ENCODE data around the gene FGF3. TPM values are rescaled to one million over a fixed set of nuclear protein-coding genes. Genes with fewer than 3 reads are reported as not detected.

Gene FGF3
- total RNA-seq, 1 donor from 2014 or later = not detected

- Mint-ChIP-seq H3K9me3 (no peaks in the 10 kb centered on the region), H3K27ac (ENCODE audit: unreplicated experiment) (no peak overlapping the region), H3K27me3 (ENCODE audit: low read depth) (no peaks in the 10 kb centered on the region), H3K4me1 (peaks cover 8% of the 10 kb centered on the region), H3K4me3 (no peak overlapping the region), H3K36me3 (ENCODE audit: low read depth) (no peaks in the 10 kb centered on the region)
- no peak for TF ChIP-seq CTCF (conservative IDR thresholded peaks at IDR 0.05)
- DNase-seq (ENCODE audit: low read depth, low spot score) = no peak
Measured at GRCh38 chr11:69803604-69804218, 15.5 kb downstream of the FGF3 start.

- H3K4me1 Mint-ChIP-seq = peaks cover 1% of the 10 kb centered on the region
- no peak for TF ChIP-seq CTCF (conservative IDR thresholded peaks at IDR 0.05)
- H3K27me3 Mint-ChIP-seq (ENCODE audit: low read depth) = no peaks in the 10 kb centered on the region
- no peak overlapping the region for H3K4me3 Mint-ChIP-seq
- no peak for DNase-seq (ENCODE audit: low read depth, low spot score)
- H3K36me3 Mint-ChIP-seq (ENCODE audit: low read depth) = no peaks in the 10 kb centered on the region
- no peaks in the 10 kb centered on the region for H3K9me3 Mint-ChIP-seq
- H3K27ac Mint-ChIP-seq (ENCODE audit: unreplicated experiment) = no peak overlapping the region
Measured at GRCh38 chr11:69803022-69803421, 16.2 kb downstream of the FGF3 start.

- no peak overlapping the region for H3K27ac Mint-ChIP-seq (ENCODE audit: unreplicated experiment)
- TF ChIP-seq CTCF (conservative IDR thresholded peaks at IDR 0.05) = no peak
- no peaks in the 10 kb centered on the region for H3K4me1 Mint-ChIP-seq
- no peaks in the 10 kb centered on the region for H3K36me3 Mint-ChIP-seq (ENCODE audit: low read depth)
- no peak for DNase-seq (ENCODE audit: low read depth, low spot score)
- no peak overlapping the region for H3K4me3 Mint-ChIP-seq
- H3K9me3 Mint-ChIP-seq = no peaks in the 10 kb centered on the region
- H3K27me3 Mint-ChIP-seq (ENCODE audit: low read depth) = no peaks in the 10 kb centered on the region
Measured at GRCh38 chr11:69802590-69802989, 16.6 kb downstream of the FGF3 start.

- H3K36me3 Mint-ChIP-seq (ENCODE audit: low read depth) = no peaks in the 10 kb centered on the region
- H3K27ac Mint-ChIP-seq (ENCODE audit: unreplicated experiment) = no peak overlapping the region
- H3K27me3 Mint-ChIP-seq (ENCODE audit: low read depth) = no peaks in the 10 kb centered on the region
- peak; percentile 77 for TF ChIP-seq CTCF (conservative IDR thresholded peaks at IDR 0.05)
- H3K4me1 Mint-ChIP-seq = no peaks in the 10 kb centered on the region
- H3K4me3 Mint-ChIP-seq = no peak overlapping the region
- no peaks in the 10 kb centered on the region for H3K9me3 Mint-ChIP-seq
- peak; percentile 58 for DNase-seq (ENCODE audit: low read depth, low spot score)
Measured at GRCh38 chr11:69801513-69802335, 17.5 kb downstream of the FGF3 start.

- Mint-ChIP-seq H3K27ac (ENCODE audit: unreplicated experiment) (no peak overlapping the region), H3K27me3 (ENCODE audit: low read depth) (no peaks in the 10 kb centered on the region), H3K36me3 (ENCODE audit: low read depth) (no peaks in the 10 kb centered on the region), H3K4me3 (no peak overlapping the region), H3K9me3 (no peaks in the 10 kb centered on the region), H3K4me1 (no peaks in the 10 kb centered on the region)
- no peak for DNase-seq (ENCODE audit: low read depth, low spot score)
- no peak for TF ChIP-seq CTCF (conservative IDR thresholded peaks at IDR 0.05)
Measured at GRCh38 chr11:69800278-69800677, 18.9 kb downstream of the FGF3 start.

Data from neural crest cell (in vitro differentiated cells).